Keratinocyte (primary cell): ENCODE results near the gene WDR5.

Source experiments
- CTCF ChIP-seq, 3 experiments: IDR thresholded peaks in 1 of 3; conservative IDR thresholded peaks in 1 of 3; optimal IDR thresholded peaks in 1 of 3; 2 replicates in 2 of 3; 3 replicates in 1 of 3; pipeline versions ENCODE3 to v1.5.1; 2011; ENCODE audit warnings: low read length in 3 of 3, mild to moderate bottlenecking in 3 of 3, moderate library complexity in 2 of 3, control low read depth in 1 of 3, inconsistent platforms in 1 of 3; ENCODE audit not compliant: insufficient read depth in 2 of 3; ENCODE audit errors: extremely low read depth in 1 of 3
- EZH2 ChIP-seq: IDR thresholded peaks from one replicate; pipeline ENCODE4 v1.6.1; 2012; ENCODE audit warnings: inconsistent platforms, mild to moderate bottlenecking, low read length, moderate library complexity

GRCh38 chr9:134196911-134197310 lies 61.0 kb downstream of the WDR5 start:
- no peak for TF ChIP-seq CTCF (optimal IDR thresholded peaks at IDR 0.05 in 1 of 3, IDR thresholded peaks at IDR 0.05 in 1 of 3, conservative IDR thresholded peaks at IDR 0.05 in 1 of 3; ENCODE audit: extremely low read depth in 1 of 3, insufficient read depth in 2 of 3, low read length in 3 of 3)
- no peak for TF ChIP-seq EZH2
